PFSK-1 (cell line): ENCODE results near the gene MRTFA.

Source experiments
- FOXP2 ChIP-seq: optimal IDR thresholded peaks from 2 replicates; pipeline ENCODE3; 2011; ENCODE audit warnings: borderline replicate concordance, control low read depth, inconsistent platforms; ENCODE audit not compliant: insufficient read depth; ENCODE audit errors: extremely low read length, extremely low read depth
- POLR2AphosphoS5 ChIP-seq: IDR thresholded peaks from 2 replicates; pipeline ENCODE4 v1.6.1; 2012; ENCODE audit warnings: low read depth, mild to moderate bottlenecking, control low read depth, low read length, moderate library complexity
- REST ChIP-seq, 2 experiments: IDR thresholded peaks; 2 replicates each; pipeline versions ENCODE4 v1.6.1 to v1.8.0; 2011 to 2012; ENCODE audit warnings: low read depth in 2 of 2, low read length in 2 of 2, control low read depth in 1 of 2, inconsistent platforms in 1 of 2, mild to moderate bottlenecking in 1 of 2, moderate library complexity in 1 of 2; ENCODE audit not compliant: insufficient read depth in 1 of 2
- SIN3A ChIP-seq: IDR thresholded peaks from 2 replicates; pipeline ENCODE4 v1.6.1; 2012; ENCODE audit warnings: mild to moderate bottlenecking, low read length, moderate library complexity, borderline replicate concordance; ENCODE audit not compliant: insufficient read depth
- TAF1 ChIP-seq: IDR thresholded peaks from 2 replicates; pipeline ENCODE4 v1.6.1; 2012; ENCODE audit warnings: low read length, control low read depth, borderline replicate concordance; ENCODE audit not compliant: insufficient read depth

DNA sequence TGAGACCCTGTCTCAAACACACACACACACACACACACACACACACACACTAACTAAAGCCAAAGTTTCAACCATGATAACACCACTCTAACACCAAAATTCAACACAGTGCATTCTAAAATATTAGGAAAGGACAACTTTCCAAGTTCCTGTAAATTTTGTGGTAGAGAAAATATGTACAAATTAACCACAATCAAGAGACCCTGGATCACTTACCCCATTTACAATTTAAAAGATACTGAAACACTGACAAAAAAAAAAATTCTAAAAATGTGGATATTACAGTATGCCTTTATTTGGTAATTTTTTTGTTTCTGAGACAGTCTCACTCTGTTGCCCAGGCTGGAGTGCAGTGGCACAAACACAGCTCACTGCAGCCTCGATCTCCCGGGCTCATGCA, 9.7 kb downstream of the MRTFA start:
- TF ChIP-seq TAF1 (no peak), POLR2AphosphoS5 (no peak), REST (IDR thresholded peaks at IDR 0.05; ENCODE audit: insufficient read depth in 1 of 2, low read depth in 2 of 2, low read length in 2 of 2) (no peak), SIN3A (no peak), FOXP2 (no peak)
